Right renal cortex interstitium (tissue), 3 donors: ENCODE results near the gene GAN. TPM values are rescaled to one million over a fixed set of nuclear protein-coding genes. Genes with fewer than 3 reads are reported as not detected.

ENCODE experiments used
- DNase-seq, 3 donors: peaks; one replicate each; pipeline ENCODE4 v3.0.0-alpha.2; 2013; ENCODE audit warnings: low read depth in 3 of 3, low spot score in 2 of 3
- polyA plus RNA-seq, 3 donors: library from polyadenylated mRNA; unstranded; fragments of 120-200 nt; gene quantifications; one replicate each; pipeline ENCODE4 v1.2.1, GENCODE V29; 2013; ENCODE audit not compliant: insufficient read length in 3 of 3

The GAN gene
- polyA plus RNA-seq, 3 donors = 2.1 to 2.6 (median 2.1) TPM

- DNase-seq = no peak
These were observed 35.0 kb downstream of the GAN start for GRCh38 chr16:81349608-81350305.

GRCh38 chr16:81350306-81350615 lies 35.5 kb downstream of the GAN start:
- DNase-seq = no peak

- no peak for DNase-seq
These were observed 39.1 kb downstream of the GAN start for GRCh38 chr16:81353895-81354294.

GRCh38 chr16:81357711-81358260 lies 43.0 kb downstream of the GAN start:
- DNase-seq = no peak

GRCh38 chr16:81358860-81359259 lies 44.1 kb downstream of the GAN start:
- no peak for DNase-seq

GRCh38 chr16:81360135-81360534 lies 45.4 kb downstream of the GAN start:
- no peak for DNase-seq

- no peak for DNase-seq
These were observed 51.0 kb downstream of the GAN start for GRCh38 chr16:81365731-81366130.

- DNase-seq = peak; percentile 41 to 47 (median 43)
These were observed 51.7 kb downstream of the GAN start for GRCh38 chr16:81366316-81366932.

GRCh38 chr16:81367821-81368220 lies 53.1 kb downstream of the GAN start:
- no peak for DNase-seq

GRCh38 chr16:81369888-81370504 lies 55.2 kb downstream of the GAN start:
- no peak for DNase-seq

GRCh38 chr16:81371106-81371505 lies 56.3 kb downstream of the GAN start:
- DNase-seq = no peak

GRCh38 chr16:81374550-81374949 lies 59.8 kb downstream of the GAN start:
- no peak for DNase-seq

- DNase-seq = no peak
These were observed 62.1 kb downstream of the GAN start for GRCh38 chr16:81376880-81377279.

- no peak for DNase-seq
These were observed 63.3 kb downstream of the GAN start for GRCh38 chr16:81378049-81378448.

GRCh38 chr16:81380932-81381331 lies 66.2 kb downstream of the GAN start:
- no peak for DNase-seq

GRCh38 chr16:81384006-81384405 lies 69.2 kb downstream of the GAN start:
- DNase-seq = peak in 1 of 3 donors; percentile 13

- DNase-seq = no peak
These were observed 70.4 kb downstream of the GAN start for GRCh38 chr16:81385031-81385756.

GRCh38 chr16:81388357-81388756 lies 73.6 kb downstream of the GAN start:
- no peak for DNase-seq

GRCh38 chr16:81390840-81391239 lies 76.1 kb downstream of the GAN start:
- no peak for DNase-seq

- DNase-seq = no peak
These were observed 77.2 kb downstream of the GAN start for GRCh38 chr16:81392011-81392410.

GRCh38 chr16:81394416-81394815 lies 79.7 kb downstream of the GAN start:
- DNase-seq = no peak
